Measurements from ENCODE around the gene MAPK14. TPM values are rescaled to one million over a fixed set of nuclear protein-coding genes. Genes with fewer than 3 reads are reported as not detected.

The MAPK14 gene
- total RNA-seq, 1 donor from 2014 or later, result 41.3 TPM

GRCh38 chr6:36149476-36149875 is 121.9 kb downstream of the MAPK14 start:
- Histone ChIP-seq H3K4me2 (ENCODE audit: low read length) (no peak overlapping the region), H4K20me1 (ENCODE audit: insufficient read depth, low read length) (no peaks in the 10 kb centered on the region), H3K9me3 (ENCODE audit: insufficient read depth, low read depth, low read length) (no peaks in the 10 kb centered on the region), H3K9ac (ENCODE audit: low read length) (no peak overlapping the region), H3K4me1 (ENCODE audit: insufficient read depth, low read length) (no peaks in the 10 kb centered on the region), H3K27ac (ENCODE audit: low read depth, low read length) (no peak overlapping the region), H3K4me3 (ENCODE audit: insufficient read depth, low read depth, low read length) (no peak overlapping the region), H3K79me2 (ENCODE audit: insufficient read depth, low read length) (no peaks in the 10 kb centered on the region), H3K36me3 (ENCODE audit: insufficient read depth, low read length) (no peaks in the 10 kb centered on the region), H3K27me3 (ENCODE audit: insufficient read depth, low read length) (no peaks in the 10 kb centered on the region), H2AFZ (ENCODE audit: low read depth, low read length) (no peak overlapping the region)
- no peaks in the 10 kb centered on the region for H3K4me1 Mint-ChIP-seq (ENCODE audit: low read depth, unreplicated experiment)
- H3K36me3 Mint-ChIP-seq (ENCODE audit: low read depth, unreplicated experiment), result no peaks in the 10 kb centered on the region
- H3K4me3 Mint-ChIP-seq (ENCODE audit: unreplicated experiment), result no peak overlapping the region
- FAIRE-seq (no peak), DNase-seq (ENCODE audit: low read depth) (no peak)
- H3K27me3 Mint-ChIP-seq (ENCODE audit: low read depth, unreplicated experiment), result peaks cover 2% of the 10 kb centered on the region
- no peak overlapping the region for H3K27ac Mint-ChIP-seq (ENCODE audit: unreplicated experiment)
- no peak for TF ChIP-seq EZH2 (IDR thresholded peaks at IDR 0.05; ENCODE audit: insufficient read depth, low read length)
- TF ChIP-seq, protein P1, sequence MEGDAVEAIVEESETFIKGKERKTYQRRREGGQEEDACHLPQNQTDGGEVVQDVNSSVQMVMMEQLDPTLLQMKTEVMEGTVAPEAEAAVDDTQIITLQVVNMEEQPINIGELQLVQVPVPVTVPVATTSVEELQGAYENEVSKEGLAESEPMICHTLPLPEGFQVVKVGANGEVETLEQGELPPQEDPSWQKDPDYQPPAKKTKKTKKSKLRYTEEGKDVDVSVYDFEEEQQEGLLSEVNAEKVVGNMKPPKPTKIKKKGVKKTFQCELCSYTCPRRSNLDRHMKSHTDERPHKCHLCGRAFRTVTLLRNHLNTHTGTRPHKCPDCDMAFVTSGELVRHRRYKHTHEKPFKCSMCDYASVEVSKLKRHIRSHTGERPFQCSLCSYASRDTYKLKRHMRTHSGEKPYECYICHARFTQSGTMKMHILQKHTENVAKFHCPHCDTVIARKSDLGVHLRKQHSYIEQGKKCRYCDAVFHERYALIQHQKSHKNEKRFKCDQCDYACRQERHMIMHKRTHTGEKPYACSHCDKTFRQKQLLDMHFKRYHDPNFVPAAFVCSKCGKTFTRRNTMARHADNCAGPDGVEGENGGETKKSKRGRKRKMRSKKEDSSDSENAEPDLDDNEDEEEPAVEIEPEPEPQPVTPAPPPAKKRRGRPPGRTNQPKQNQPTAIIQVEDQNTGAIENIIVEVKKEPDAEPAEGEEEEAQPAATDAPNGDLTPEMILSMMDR (IDR thresholded peaks at IDR 0.05; ENCODE audit: insufficient read depth, low read depth, low read length), result no peak
- peaks cover 15% of the 10 kb centered on the region for H3K9me3 Mint-ChIP-seq (ENCODE audit: unreplicated experiment)

DNA sequence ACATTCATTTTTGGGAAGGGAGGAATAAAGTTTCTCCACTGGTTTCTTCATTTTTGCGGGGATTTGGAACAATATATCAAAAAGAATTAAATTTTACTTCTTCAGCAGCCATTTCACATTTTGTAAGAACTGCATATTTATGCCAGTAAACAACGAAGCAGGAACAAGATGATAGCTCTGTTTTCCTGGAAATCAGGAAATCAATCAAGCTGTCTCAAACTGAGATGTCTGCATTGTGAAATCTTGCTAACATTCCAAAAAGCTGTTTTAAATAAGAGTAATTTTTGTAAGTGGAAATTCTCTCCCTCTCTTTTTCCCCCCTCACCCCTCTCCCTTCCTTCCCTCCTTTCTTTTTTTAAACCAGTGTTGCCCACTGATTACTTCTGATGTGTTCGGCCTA is 122.7 kb downstream of the MAPK14 start:
- H4K20me1 ChIP-seq (ENCODE audit: insufficient read depth, low read length), result no peaks in the 10 kb centered on the region
- no peaks in the 10 kb centered on the region for H3K36me3 ChIP-seq (ENCODE audit: insufficient read depth, low read length)
- no peaks in the 10 kb centered on the region for H3K79me2 ChIP-seq (ENCODE audit: insufficient read depth, low read length)
- Mint-ChIP-seq H3K4me1 (ENCODE audit: low read depth, unreplicated experiment) (no peaks in the 10 kb centered on the region), H3K27ac (ENCODE audit: unreplicated experiment) (no peak overlapping the region), H3K4me3 (ENCODE audit: unreplicated experiment) (no peak overlapping the region), H3K36me3 (ENCODE audit: low read depth, unreplicated experiment) (no peaks in the 10 kb centered on the region), H3K27me3 (ENCODE audit: low read depth, unreplicated experiment) (peaks cover 2% of the 10 kb centered on the region), H3K9me3 (ENCODE audit: unreplicated experiment) (peaks cover 16% of the 10 kb centered on the region)
- no peaks in the 10 kb centered on the region for H3K27me3 ChIP-seq (ENCODE audit: insufficient read depth, low read length)
- H2AFZ ChIP-seq (ENCODE audit: low read depth, low read length), result no peak overlapping the region
- no peaks in the 10 kb centered on the region for H3K4me1 ChIP-seq (ENCODE audit: insufficient read depth, low read length)
- no peaks in the 10 kb centered on the region for H3K9me3 ChIP-seq (ENCODE audit: insufficient read depth, low read depth, low read length)
- H3K27ac ChIP-seq (ENCODE audit: low read depth, low read length), result no peak overlapping the region
- no peak overlapping the region for H3K4me2 ChIP-seq (ENCODE audit: low read length)
- no peak for TF ChIP-seq EZH2 (IDR thresholded peaks at IDR 0.05; ENCODE audit: insufficient read depth, low read length)
- TF ChIP-seq, protein P1 (IDR thresholded peaks at IDR 0.05; ENCODE audit: insufficient read depth, low read depth, low read length), result no peak
- FAIRE-seq, result no peak
- no peak for DNase-seq (ENCODE audit: low read depth)
- no peak overlapping the region for H3K9ac ChIP-seq (ENCODE audit: low read length)
- no peak overlapping the region for H3K4me3 ChIP-seq (ENCODE audit: insufficient read depth, low read depth, low read length)

DNA sequence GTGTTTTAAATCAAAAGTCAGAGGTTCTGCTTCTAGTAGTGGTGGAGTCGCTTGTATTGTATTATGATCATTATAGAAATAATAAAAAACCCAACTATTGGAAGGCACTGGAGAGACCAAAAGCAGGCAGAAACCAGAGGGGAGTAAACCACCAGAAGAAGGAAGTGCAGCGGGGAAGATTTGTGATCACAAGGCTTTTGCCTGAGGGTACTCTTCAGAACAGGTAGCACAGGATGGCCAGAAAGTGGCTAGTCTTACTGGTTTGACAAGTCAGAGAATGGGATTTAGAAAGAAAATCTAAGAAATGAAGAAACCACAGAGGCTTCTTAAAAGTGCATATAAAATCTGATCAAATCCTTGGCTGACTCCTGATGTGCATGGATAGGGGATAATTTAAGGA is 126.7 kb downstream of the MAPK14 start:
- no peaks in the 10 kb centered on the region for H3K27me3 Mint-ChIP-seq (ENCODE audit: low read depth, unreplicated experiment)
- no peaks in the 10 kb centered on the region for H3K27me3 ChIP-seq (ENCODE audit: insufficient read depth, low read length)
- no peak overlapping the region for H3K4me2 ChIP-seq (ENCODE audit: low read length)
- H3K4me3 ChIP-seq (ENCODE audit: insufficient read depth, low read depth, low read length), result no peak overlapping the region
- FAIRE-seq (no peak), DNase-seq (ENCODE audit: low read depth) (no peak)
- no peak overlapping the region for H3K4me3 Mint-ChIP-seq (ENCODE audit: unreplicated experiment)
- no peak overlapping the region for H3K27ac ChIP-seq (ENCODE audit: low read depth, low read length)
- H3K9ac ChIP-seq (ENCODE audit: low read length), result no peak overlapping the region
- no peaks in the 10 kb centered on the region for H3K9me3 ChIP-seq (ENCODE audit: insufficient read depth, low read depth, low read length)
- H3K79me2 ChIP-seq (ENCODE audit: insufficient read depth, low read length), result no peaks in the 10 kb centered on the region
- H3K27ac Mint-ChIP-seq (ENCODE audit: unreplicated experiment), result no peak overlapping the region
- no peak overlapping the region for H2AFZ ChIP-seq (ENCODE audit: low read depth, low read length)
- no peak for TF ChIP-seq EZH2 (IDR thresholded peaks at IDR 0.05; ENCODE audit: insufficient read depth, low read length)
- TF ChIP-seq, protein P1 (IDR thresholded peaks at IDR 0.05; ENCODE audit: insufficient read depth, low read depth, low read length), result no peak
- H4K20me1 ChIP-seq (ENCODE audit: insufficient read depth, low read length), result no peaks in the 10 kb centered on the region
- no peaks in the 10 kb centered on the region for H3K36me3 ChIP-seq (ENCODE audit: insufficient read depth, low read length)
- peaks cover 20% of the 10 kb centered on the region for H3K9me3 Mint-ChIP-seq (ENCODE audit: unreplicated experiment)
- H3K4me1 ChIP-seq (ENCODE audit: insufficient read depth, low read length), result no peaks in the 10 kb centered on the region
- H3K36me3 Mint-ChIP-seq (ENCODE audit: low read depth, unreplicated experiment), result no peaks in the 10 kb centered on the region
- H3K4me1 Mint-ChIP-seq (ENCODE audit: low read depth, unreplicated experiment), result no peaks in the 10 kb centered on the region
